GM06990 (cell line): ENCODE results near the gene ZNF341.

Source experiments
- DNase-seq: peaks from one replicate; pipeline ENCODE4 v3.0.0-alpha.2; 2011; ENCODE audit not compliant: insufficient read length; ENCODE audit errors: extremely low read depth
- H3K27me3 ChIP-seq: replicated peaks from 2 replicates; pipeline ENCODE4 v1.6.0; 2011; ENCODE audit warnings: low read length; ENCODE audit not compliant: control insufficient read depth, insufficient read depth
- H3K36me3 ChIP-seq: 2 replicates; pipeline ENCODE4 v1.5.1; 2011; ENCODE audit warnings: low read length; ENCODE audit not compliant: control insufficient read depth, insufficient read depth
- H3K4me3 ChIP-seq: replicated peaks from 2 replicates; pipeline ENCODE4 v1.5.1; 2011; ENCODE audit warnings: low read depth, mild to moderate bottlenecking, control low read depth, low read length
- TF ChIP-seq, protein P1 (sequence below): IDR thresholded peaks from 2 replicates; pipeline ENCODE4 v1.5.1; 2011; ENCODE audit warnings: low read length, control low read depth, mild to moderate bottlenecking, inconsistent platforms; ENCODE audit not compliant: insufficient read depth, poor library complexity, severe bottlenecking

The ZNF341 gene

DNA sequence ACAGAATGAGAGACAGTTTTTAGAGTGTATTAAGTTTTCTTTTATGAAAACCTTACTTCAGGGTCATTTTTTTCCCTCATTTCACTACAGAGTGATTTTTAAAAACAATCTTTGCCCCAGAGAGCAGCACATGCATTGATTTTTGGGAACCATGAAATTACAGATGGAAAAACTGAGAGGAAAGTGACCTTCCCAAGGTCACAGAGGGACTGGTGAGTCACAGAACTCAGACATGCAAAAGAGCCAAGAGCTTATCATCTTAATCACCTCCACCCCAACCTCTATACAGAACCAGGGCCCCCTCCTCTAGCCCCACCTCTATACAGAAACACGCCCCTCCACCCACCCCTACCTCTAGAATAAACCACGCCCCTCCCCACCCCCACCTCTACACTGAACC lies 22.4 kb upstream of the ZNF341 start:
- no peak for DNase-seq
- TF ChIP-seq, protein P1, sequence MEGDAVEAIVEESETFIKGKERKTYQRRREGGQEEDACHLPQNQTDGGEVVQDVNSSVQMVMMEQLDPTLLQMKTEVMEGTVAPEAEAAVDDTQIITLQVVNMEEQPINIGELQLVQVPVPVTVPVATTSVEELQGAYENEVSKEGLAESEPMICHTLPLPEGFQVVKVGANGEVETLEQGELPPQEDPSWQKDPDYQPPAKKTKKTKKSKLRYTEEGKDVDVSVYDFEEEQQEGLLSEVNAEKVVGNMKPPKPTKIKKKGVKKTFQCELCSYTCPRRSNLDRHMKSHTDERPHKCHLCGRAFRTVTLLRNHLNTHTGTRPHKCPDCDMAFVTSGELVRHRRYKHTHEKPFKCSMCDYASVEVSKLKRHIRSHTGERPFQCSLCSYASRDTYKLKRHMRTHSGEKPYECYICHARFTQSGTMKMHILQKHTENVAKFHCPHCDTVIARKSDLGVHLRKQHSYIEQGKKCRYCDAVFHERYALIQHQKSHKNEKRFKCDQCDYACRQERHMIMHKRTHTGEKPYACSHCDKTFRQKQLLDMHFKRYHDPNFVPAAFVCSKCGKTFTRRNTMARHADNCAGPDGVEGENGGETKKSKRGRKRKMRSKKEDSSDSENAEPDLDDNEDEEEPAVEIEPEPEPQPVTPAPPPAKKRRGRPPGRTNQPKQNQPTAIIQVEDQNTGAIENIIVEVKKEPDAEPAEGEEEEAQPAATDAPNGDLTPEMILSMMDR = no peak
- peaks cover 4% of the 10 kb centered on the region for H3K36me3 ChIP-seq

DNA sequence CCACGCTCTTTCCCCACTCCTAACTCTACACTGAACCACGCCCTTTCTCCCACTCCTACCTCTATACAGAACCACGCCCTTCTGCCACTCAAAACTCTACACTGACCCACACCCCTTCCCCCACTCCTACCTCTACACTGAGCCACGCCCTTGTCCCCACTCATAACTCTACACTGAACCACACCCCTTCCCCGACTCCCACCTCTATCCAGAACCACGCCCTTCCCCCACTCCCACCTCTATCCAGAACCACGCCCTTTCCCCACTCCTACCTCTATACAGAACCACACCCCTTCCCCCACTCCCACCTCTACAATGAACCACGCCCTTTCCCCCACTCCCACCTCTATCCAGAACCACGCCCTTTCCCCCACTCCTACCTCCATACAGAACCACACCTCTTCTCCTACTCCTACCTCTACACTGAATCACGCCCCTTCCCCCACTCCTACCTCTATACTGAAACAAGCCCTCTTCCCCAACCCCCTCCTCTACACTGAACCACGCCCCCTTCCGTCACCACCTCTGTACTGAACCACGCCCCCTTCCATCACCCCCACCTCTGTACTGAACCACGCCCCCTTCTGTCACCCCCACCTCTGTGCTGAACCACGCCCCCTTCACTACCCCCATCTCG lies 21.8 kb upstream of the ZNF341 start:
- H3K4me3 ChIP-seq = no peak overlapping the region
- no peak for DNase-seq

More for the DNA sequence above, 22.4 kb upstream of the ZNF341 start:
- no peaks in the 10 kb centered on the region for H3K27me3 ChIP-seq
- H3K4me3 ChIP-seq = no peak overlapping the region

DNA sequence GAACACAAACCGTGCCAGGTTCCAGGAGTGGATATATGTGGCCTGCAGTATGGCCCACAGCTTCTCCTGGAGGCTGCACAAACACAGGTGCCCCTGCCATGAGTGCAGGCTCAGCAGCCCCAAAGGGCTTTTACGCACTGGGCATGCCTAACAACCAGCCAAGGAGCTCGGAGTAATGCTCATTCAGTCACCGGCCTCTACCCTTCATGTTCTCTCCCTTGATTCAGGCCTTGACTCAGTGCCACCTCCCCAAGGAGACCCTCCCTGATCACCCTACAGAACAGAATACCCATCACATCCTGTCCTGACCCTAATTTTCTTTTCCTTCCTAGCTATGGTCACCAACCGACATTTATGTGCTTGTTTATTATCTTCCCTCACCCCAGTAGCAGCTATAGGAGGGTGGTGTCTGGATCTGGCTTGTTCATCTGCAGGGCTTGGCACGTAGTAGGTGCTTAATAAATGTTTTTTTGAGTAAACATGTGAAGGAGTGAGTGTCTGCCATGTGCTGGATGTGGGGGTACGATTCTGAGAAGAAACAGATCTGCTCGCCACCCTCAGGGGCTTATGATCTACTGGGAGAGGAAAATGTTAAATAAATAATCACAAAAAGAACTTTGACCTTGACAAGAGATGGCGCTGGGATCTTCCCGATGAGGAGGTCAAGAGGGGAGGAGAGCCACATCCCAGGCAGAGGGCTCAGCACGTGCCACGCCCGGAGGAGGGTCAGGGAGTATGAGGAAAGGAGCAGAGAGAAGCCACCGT lies 20.9 kb upstream of the ZNF341 start:
- peaks cover 4% of the 10 kb centered on the region for H3K36me3 ChIP-seq
- no peak overlapping the region for H3K4me3 ChIP-seq
- TF ChIP-seq, protein P1 = no peak

More for the DNA sequence above, 21.8 kb upstream of the ZNF341 start:
- TF ChIP-seq, protein P1 = no peak
- no peaks in the 10 kb centered on the region for H3K27me3 ChIP-seq
- peaks cover 4% of the 10 kb centered on the region for H3K36me3 ChIP-seq

DNA sequence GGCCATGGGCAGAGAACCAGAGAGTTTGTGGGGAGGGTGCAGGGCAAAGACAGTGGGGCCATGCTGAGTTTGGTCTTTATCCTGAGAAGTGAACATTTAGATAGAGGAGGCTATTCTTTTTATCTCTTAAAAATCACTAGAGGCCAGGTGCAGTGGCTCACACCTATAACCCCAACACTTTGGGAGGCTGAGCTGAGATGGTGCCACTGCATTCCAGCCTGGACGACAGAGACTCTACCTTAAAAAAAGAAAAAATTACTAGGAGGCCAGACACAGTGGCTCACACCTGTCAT lies 20.4 kb upstream of the ZNF341 start:
- Histone ChIP-seq H3K36me3 (peaks cover 4% of the 10 kb centered on the region), H3K27me3 (no peaks in the 10 kb centered on the region), H3K4me3 (no peak overlapping the region)
- TF ChIP-seq, protein P1 = no peak
- DNase-seq = no peak

More for the DNA sequence above, 20.9 kb upstream of the ZNF341 start:
- H3K27me3 ChIP-seq = no peaks in the 10 kb centered on the region
- DNase-seq = no peak

DNA sequence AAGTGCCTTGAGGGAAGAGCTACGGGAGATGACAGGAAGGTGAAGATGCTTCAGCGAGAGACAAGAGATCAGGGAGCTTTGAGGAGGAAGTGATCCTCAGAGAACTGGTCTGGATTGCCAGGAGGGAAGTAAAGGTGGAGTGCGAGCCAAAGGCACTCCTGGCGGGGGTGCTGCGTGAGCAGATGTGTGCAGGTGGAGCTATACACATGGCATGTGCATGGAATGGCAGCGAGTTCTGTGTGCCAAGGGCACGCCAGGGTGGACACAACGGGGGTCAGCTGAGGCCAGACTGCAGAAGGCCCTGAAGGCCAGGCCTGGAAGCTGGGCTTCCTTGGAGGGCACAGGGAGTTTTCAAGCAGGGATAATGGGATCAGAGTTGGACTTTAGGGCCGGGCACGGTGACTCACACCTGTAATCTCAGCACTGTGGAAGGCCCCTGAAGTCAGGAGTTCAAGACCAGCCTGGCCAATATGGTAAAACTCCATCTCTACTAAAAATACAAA lies 17.9 kb upstream of the ZNF341 start:
- no peaks in the 10 kb centered on the region for H3K27me3 ChIP-seq
- DNase-seq = no peak
- no peak overlapping the region for H3K4me3 ChIP-seq
- TF ChIP-seq, protein P1 = no peak
- no peaks in the 10 kb centered on the region; the same call in none of the 2 replicates for H3K36me3 ChIP-seq
